ENCODE data around the gene EXOSC7.
A peak's percentile ranks its signal among the peaks of the same experiment; 100 is the strongest.

Gene EXOSC7

DNA sequence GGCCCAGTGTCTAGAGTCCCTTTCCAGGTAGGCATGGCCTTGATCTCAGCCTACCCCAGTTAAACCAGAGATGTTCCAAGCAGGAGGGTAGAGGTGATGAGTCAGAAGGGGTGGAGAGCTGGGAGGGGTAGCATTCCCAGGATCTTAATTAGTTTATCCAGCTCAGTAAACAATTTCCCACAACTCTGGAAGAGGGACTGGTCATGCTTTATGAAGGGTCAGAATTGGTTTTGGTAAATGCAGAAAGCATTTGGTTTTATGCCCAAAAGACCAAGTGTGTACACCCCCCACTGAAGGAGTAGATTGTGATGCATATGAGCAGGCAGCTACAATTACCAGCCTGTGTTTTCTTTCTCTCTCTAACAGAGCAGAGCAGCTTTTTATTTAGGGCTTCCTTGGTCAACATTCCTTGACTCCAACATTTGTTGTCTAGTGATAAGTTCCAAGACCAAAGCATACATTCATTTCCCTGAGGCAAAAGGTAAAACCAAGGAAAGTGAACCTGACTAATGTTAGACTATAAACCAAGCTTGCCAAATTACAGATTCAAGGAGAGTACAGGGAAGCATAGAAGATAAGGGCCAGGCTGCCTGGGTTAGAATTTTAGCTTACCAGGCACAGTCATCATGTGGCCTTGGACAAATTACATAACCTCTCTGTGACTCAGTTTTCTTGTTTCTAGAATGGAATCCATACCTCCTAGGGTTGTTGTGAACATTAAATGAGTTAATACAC, 17.6 kb downstream of the EXOSC7 start:
- DNase-seq (ENCODE audit: low spot score), result peak; percentile 77

DNA sequence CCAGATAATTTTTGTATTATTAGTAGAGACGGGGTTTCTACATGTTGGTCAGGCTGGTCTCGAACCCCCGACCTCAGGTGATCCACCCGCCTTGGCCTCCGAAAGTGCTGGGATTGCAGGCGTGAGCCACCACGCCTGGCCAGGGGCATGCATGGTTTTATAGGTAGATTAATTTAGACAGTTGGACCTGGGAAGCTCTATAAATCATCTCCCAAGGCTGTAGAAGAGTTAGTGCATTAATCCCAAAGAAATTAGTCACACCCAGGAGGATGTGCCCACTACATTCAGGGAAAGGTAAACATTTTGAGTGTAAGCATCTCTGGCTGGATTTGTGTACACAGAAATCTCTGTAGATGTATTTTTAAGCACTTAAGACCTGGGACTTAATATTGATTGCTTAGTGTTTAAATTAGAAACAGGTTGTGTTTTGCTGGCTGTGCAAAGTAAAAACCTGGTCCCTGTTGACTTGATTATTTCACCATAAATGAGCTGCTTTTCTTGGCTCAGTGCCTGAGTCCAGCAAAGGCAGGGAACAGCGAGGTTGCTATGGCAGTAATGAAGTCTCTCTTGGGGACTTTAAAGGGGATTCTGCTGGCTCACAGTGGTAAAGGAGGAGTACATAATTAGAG, 19.2 kb downstream of the EXOSC7 start:
- no peak for DNase-seq (ENCODE audit: low spot score)

DNA sequence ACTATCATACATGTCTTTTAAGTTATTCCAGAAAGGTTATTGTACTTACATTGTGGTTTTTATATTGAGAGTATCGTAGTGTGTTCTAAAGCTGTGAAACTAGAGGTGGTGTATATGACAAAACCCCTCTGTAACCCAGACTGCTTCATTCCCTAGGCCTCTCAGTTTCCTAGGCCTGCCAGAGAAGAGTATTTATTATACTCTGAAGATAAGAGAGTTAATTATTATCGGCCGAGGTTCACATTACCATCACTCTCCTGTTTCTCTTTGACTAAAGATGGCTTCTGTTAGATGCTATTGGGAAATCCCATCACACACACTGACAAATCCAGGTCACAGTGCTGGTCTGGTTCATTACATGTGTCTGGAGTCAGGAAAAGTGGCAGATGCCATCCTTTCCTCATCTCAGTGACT, 20.5 kb downstream of the EXOSC7 start:
- no peak for DNase-seq (ENCODE audit: low spot score)

GRCh38 chr3:44999782-45000181, 23.7 kb downstream of the EXOSC7 start:
- DNase-seq (ENCODE audit: low spot score), result no peak

- no peak for DNase-seq (ENCODE audit: low spot score)
Measured at GRCh38 chr3:45000823-45001222, 24.8 kb downstream of the EXOSC7 start.

- DNase-seq (ENCODE audit: low spot score), result no peak
Measured at GRCh38 chr3:45001738-45002137, 25.7 kb downstream of the EXOSC7 start.

DNA sequence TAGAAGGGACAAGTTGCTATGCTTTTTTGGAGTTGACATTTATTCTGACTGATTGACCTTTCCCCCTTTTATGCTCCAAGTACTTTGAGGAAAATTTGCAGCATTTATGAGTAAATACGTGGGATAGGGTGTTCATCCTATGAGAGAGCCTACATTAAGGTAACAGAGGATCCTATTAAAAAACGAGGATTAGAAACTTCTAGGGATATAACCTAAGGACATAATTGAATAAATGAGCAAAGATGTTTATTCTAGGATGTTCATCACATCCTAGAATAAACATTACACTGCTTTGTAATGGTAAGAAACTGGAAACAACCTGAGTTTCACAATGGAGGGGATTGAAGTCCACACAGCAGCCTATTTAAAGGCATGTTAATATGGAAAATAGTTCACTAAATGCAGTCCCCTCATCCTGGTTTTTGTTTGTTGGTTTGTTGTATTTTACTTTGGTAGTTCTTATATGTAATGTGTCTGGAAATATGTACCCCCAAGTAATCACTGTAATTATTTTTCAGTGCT, 26.2 kb downstream of the EXOSC7 start:
- no peak for DNase-seq (ENCODE audit: low spot score)

- DNase-seq (ENCODE audit: low spot score), result no peak
Measured at GRCh38 chr3:45002720-45003119, 26.7 kb downstream of the EXOSC7 start.

GRCh38 chr3:45003406-45003805, 27.4 kb downstream of the EXOSC7 start:
- no peak for DNase-seq (ENCODE audit: low spot score)

DNA sequence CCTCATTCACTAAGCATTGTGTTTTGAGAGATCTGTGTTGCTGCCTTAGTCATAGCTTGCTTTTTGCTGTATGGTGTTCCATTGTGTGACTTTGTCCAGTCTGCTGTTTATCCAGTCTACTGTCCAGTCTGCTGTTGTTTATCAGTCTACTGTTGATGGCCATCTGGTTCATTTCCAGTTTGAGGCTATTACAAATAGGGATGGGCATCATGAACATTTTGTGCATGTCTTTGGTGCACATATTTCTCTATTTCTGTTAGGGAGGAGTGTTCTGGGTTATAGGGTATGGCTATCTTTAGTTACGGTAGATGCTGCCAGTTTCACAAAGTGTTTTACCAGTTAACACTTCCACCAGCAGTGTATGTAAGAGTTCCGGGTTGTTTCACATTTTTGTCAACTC, 27.8 kb downstream of the EXOSC7 start:
- DNase-seq (ENCODE audit: low spot score), result no peak

DNA sequence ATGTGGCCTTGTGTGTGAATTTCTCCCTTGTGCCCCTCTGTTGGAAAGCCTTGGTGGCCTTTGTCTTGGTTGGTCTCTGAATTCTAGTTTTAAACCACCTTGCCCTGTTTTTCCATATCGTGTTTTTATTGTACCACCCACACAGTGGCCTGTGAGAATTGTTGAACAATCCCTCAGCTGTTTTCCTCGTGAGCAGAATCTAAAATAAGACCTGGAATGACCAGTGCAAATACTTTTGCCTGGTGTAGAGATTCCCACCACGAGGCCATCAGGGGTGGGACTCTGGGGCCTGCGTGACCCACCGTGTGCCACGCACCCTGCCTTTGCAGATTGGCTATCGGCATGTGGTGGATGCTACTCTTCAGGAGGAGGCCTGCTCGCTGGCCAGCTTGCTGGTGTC, 31.0 kb downstream of the EXOSC7 start:
- no peak for DNase-seq (ENCODE audit: low spot score)

DNA sequence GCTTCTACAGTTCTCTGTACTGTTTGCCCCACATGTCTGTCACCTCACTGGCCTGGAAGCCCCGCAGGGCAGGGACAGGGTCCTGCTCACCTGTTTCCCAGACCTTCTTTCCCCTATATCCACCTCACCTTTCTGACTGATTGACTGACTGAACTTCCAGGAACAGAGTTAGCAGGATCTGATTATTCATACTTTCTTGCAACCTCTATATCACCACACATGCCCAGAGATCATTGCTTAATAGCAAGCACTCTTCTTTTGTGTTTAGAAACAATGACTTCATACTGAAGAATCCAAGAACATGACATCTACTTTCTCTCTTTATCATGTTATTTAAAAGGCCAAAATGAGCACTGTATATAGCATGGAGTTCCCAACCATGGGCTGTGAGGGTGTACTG, 32.1 kb downstream of the EXOSC7 start:
- DNase-seq (ENCODE audit: low spot score), result no peak

DNA sequence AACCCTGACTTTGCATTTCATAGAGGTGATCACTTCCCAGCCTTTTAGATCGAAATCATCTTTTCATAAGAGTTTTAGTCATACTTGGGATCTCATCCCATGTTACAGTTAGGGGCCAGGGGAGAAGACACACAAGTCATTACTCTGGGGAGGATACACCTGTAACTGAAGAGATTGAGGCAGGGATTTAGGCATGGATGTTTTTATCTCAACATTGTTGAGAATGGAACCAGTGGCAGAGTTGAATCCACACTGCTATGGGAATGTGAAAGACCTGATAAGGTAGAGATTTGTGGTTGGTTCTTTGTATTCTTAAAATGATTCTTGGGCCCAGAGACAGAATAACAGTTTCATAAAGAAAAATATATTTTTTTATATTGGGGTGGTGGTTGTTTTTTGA, 33.8 kb downstream of the EXOSC7 start:
- DNase-seq (ENCODE audit: low spot score), result no peak

GRCh38 chr3:45010811-45011333, 34.8 kb downstream of the EXOSC7 start:
- no peak for DNase-seq (ENCODE audit: low spot score)

DNA sequence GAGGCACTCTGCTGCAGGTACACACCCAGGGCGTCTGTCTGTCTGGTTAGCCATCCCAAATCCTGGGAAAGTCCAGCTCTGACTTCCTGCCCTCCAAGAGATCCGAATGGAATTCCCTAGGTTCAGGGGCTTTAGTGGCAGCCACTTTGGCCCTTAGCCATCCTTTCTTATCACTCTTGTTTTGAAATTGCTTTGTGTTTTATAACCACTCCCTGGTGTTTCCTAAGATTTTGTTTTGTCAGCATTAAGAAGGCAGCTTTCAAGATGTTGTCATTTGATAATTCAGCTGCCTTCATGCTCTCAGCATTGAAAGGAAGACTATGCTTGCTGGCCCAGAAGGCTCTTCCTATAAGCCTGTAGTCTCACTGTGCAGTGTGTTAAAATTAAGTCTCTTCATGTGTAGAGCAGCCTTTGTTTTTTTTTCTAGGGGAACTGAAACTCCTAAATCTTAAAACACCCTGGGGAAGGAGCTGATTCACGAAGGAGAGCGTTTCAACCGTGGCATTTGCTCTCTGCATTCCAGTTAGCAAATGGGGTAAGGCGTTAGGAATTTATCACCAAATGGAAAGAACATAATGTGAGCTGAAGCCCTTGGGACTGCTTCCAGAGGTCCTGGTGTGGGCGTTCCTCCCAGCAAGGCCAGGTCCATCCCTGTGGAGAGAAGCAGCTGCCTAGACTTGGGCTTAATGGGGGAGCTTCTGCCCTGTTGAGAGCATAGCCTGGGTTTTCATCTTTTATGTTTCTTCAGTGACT, 35.9 kb downstream of the EXOSC7 start:
- DNase-seq (ENCODE audit: low spot score), result no peak

- DNase-seq (ENCODE audit: low spot score), result no peak
Measured at GRCh38 chr3:45012577-45012976, 36.5 kb downstream of the EXOSC7 start.

- no peak for DNase-seq (ENCODE audit: low spot score)
Measured at GRCh38 chr3:45016916-45017315, 40.9 kb downstream of the EXOSC7 start.

- DNase-seq (ENCODE audit: low spot score), result no peak
Measured at GRCh38 chr3:45017821-45018220, 41.8 kb downstream of the EXOSC7 start.

GRCh38 chr3:45020534-45020933, 44.5 kb downstream of the EXOSC7 start:
- no peak for DNase-seq (ENCODE audit: low spot score)

DNA sequence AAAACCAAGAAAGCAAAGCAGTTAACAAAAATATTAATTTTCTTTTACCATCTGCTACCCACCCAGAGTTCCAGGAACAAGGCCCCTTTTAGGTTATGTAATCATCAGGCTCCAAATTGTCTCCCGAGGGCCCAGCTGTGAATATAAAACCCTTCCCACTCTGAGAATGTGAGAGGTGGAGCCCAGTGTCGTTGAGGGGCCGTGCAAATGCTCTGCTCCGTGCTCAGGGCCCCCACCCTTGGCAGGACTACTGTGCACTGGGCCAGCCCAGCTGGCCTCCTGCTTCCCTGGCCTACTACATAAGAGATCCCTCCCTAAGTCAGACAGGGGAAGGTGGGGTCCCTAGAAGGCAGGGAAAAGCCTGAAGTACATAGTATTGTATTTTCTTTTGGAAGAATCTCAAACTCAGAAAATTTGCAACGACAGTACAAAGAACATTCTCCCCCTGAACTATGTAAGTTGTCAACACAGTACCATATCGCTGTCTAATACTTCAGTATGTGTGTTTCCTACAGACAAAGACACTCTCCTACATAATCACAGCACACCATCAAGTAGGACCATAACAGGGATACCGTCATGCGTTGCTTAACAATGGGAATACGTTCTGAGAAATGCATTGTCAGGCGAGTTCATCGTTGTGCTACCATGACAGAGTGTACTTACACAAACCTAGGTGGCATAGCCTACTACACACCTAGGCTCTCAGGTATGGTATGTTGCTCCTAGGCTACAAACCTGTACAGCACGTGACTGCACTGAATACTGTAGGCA, 45.7 kb downstream of the EXOSC7 start:
- DNase-seq (ENCODE audit: low spot score), result no peak

GRCh38 chr3:45023675-45024074, 47.6 kb downstream of the EXOSC7 start:
- no peak for DNase-seq (ENCODE audit: low spot score)

Data from LoVo (cell line).